HCT116 (cell line): Measurements from ENCODE around the gene TULP4.

Experiments used
- CEBPB ChIP-seq: IDR thresholded peaks from 2 replicates; pipeline ENCODE4 v1.6.1; 2012; ENCODE audit warnings: low read depth
- CTCF ChIP-seq, 3 experiments: fragments of 200-600 bp in 1 of 3; sonication (generic) in 1 of 3; IDR thresholded peaks in 2 of 3; conservative IDR thresholded peaks in 1 of 3; 2 replicates each; pipeline ENCODE4 v1.5.1; 2012 to 2017; ENCODE audit warnings: low read depth in 2 of 3, low read length in 2 of 3, antibody characterized with exemption in 1 of 3, borderline replicate concordance in 1 of 3, control low read depth in 1 of 3, mild to moderate bottlenecking in 1 of 3, mixed read lengths in 1 of 3, mixed run types in 1 of 3, moderate library complexity in 1 of 3; ENCODE audit not compliant: insufficient read depth in 1 of 3
- EGR1 ChIP-seq: IDR thresholded peaks from 2 replicates; pipeline ENCODE4 v1.6.1; 2012; ENCODE audit warnings: low read depth
- EZH2 ChIP-seq: fragments of 200-600 bp; sonication (generic); IDR thresholded peaks from 2 replicates; pipeline ENCODE4 v1.6.1; 2017; ENCODE audit warnings: antibody characterized with exemption, mixed run types
- EZH2phosphoT487 ChIP-seq: fragments of 200-600 bp; IDR thresholded peaks from 2 replicates; pipeline ENCODE4 v1.6.1; 2018; ENCODE audit warnings: antibody characterized with exemption, borderline replicate concordance
- MAX ChIP-seq: IDR thresholded peaks from 2 replicates; pipeline ENCODE4 v1.6.1; 2012
- POLR2A ChIP-seq: IDR thresholded peaks from 2 replicates; pipeline ENCODE4 v1.7.0; 2011; ENCODE audit warnings: borderline replicate concordance; ENCODE audit not compliant: insufficient read depth, insufficient read length; ENCODE audit errors: extremely low read depth
- POLR2AphosphoS5 ChIP-seq: IDR thresholded peaks from 2 replicates; pipeline ENCODE4 v1.6.1; 2011; ENCODE audit warnings: mild to moderate bottlenecking, low read depth, low read length, moderate library complexity
- REST ChIP-seq: IDR thresholded peaks from 2 replicates; pipeline ENCODE4 v1.6.1; 2012; ENCODE audit warnings: low read depth
- SIN3A ChIP-seq: IDR thresholded peaks from 2 replicates; pipeline ENCODE4 v1.6.1; 2012; ENCODE audit warnings: low read depth
- SP1 ChIP-seq: IDR thresholded peaks from 2 replicates; pipeline ENCODE4 v1.6.1; 2012; ENCODE audit warnings: low read depth
- SRF ChIP-seq: IDR thresholded peaks from 2 replicates; pipeline ENCODE4 v1.6.1; 2012; ENCODE audit warnings: low read depth
- YY1 ChIP-seq: IDR thresholded peaks from 2 replicates; pipeline ENCODE4 v1.6.1; 2011; ENCODE audit warnings: low read length, low read depth, moderate library complexity, mild to moderate bottlenecking; ENCODE audit not compliant: insufficient replicate concordance; ENCODE audit errors: extremely low read depth
- ZNF274 ChIP-seq: fragments of 200-500 bp; sonication (Bioruptor generic); IDR thresholded peaks from 2 replicates; pipeline ENCODE4 v1.6.1; 2014; ENCODE audit warnings: mild to moderate bottlenecking, low read depth, low read length, inconsistent platforms

GRCh38 chr6:158381214-158381613, 68.9 kb downstream of the TULP4 start:
- no peak for TF ChIP-seq POLR2AphosphoS5
- TF ChIP-seq REST: no peak
- TF ChIP-seq ZNF274: no peak
- no peak for TF ChIP-seq CTCF (IDR thresholded peaks at IDR 0.05 in 2 of 3, conservative IDR thresholded peaks at IDR 0.05 in 1 of 3; ENCODE audit: borderline replicate concordance in 1 of 3, insufficient read depth in 1 of 3, low read depth in 2 of 3, low read length in 2 of 3)
- no peak for TF ChIP-seq EZH2
- no peak for TF ChIP-seq SRF
- TF ChIP-seq SP1: no peak
- no peak for TF ChIP-seq POLR2A
- TF ChIP-seq EZH2phosphoT487: no peak
- TF ChIP-seq YY1: no peak
- TF ChIP-seq EGR1: no peak
- no peak for TF ChIP-seq SIN3A
- no peak for TF ChIP-seq CEBPB
- no peak for TF ChIP-seq MAX
